HG02763 (cell line): ENCODE data around the gene ZNF800.
"Not testable (repeated sequence)": the region's sequence is repeated elsewhere in the genome, so short reads cannot be mapped to it uniquely, and the experiment has no call there.

ENCODE experiments used
- ATAC-seq: cut with Tn5 transposase; IDR thresholded peaks from one replicate; pipeline ENCODE4 v1.9.1; 2021; ENCODE audit warnings: mild to moderate bottlenecking, moderate library complexity; ENCODE audit not compliant: unreplicated experiment

The ZNF800 gene, protein sequence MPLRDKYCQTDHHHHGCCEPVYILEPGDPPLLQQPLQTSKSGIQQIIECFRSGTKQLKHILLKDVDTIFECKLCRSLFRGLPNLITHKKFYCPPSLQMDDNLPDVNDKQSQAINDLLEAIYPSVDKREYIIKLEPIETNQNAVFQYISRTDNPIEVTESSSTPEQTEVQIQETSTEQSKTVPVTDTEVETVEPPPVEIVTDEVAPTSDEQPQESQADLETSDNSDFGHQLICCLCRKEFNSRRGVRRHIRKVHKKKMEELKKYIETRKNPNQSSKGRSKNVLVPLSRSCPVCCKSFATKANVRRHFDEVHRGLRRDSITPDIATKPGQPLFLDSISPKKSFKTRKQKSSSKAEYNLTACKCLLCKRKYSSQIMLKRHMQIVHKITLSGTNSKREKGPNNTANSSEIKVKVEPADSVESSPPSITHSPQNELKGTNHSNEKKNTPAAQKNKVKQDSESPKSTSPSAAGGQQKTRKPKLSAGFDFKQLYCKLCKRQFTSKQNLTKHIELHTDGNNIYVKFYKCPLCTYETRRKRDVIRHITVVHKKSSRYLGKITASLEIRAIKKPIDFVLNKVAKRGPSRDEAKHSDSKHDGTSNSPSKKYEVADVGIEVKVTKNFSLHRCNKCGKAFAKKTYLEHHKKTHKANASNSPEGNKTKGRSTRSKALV

GRCh38 chr7:127392566-127393367, at the start of gene ZNF800:
TSS of gene ZNF800 (minus strand) at chr7:127392708. CDS start at chr7:127391557, 1,151 bp downstream.
- ATAC-seq = peak; percentile 82

- ATAC-seq = no peak
Measured at GRCh38 chr7:127440206-127440605, 47.7 kb upstream of the ZNF800 start.

GRCh38 chr7:127438836-127439235, 46.3 kb upstream of the ZNF800 start:
- no peak for ATAC-seq

DNA sequence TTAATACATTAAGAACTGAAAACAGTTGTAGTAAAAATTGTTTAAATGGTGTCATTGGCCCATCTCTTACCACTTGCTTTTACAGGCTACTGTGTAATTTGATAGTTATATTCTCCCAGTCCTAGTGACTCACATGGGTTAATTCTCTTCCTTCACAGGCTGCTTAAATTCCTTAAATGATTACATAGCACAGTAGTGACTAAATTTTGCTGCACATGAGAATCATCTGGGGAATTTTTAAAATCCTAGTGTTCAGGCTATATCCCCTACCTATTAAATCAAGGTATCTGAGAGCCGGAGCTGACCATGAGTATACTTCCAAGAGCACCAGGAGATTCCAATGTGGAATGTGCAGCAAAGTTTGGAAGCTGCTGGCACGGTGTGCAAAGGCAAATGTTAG, 45.3 kb upstream of the ZNF800 start:
- ATAC-seq = no peak

GRCh38 chr7:127437241-127437640, 44.7 kb upstream of the ZNF800 start:
- no peak for ATAC-seq

GRCh38 chr7:127429281-127429680, 36.8 kb upstream of the ZNF800 start:
- ATAC-seq = not testable (repeated sequence)

GRCh38 chr7:127419196-127419595, 26.7 kb upstream of the ZNF800 start:
- ATAC-seq = no peak

DNA sequence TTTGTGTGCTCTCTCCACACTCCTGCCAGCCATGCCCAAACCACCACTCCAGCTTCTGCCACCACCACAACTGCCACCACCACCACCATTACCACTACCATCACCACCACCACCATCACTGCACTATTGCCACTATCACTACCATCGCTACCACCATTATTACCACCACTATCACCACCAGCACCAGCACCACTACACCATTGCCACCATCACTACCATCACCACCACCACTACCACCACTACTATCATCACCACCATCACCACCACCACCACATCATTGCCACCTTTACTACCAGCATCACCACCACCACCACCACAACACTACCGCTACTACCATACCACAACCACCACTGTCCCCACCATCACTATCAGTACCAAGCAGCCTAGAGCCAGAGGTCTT, 26.0 kb upstream of the ZNF800 start:
- no peak for ATAC-seq

- ATAC-seq = peak; percentile 83
Measured at GRCh38 chr7:127417346-127417745, 24.8 kb upstream of the ZNF800 start.

DNA sequence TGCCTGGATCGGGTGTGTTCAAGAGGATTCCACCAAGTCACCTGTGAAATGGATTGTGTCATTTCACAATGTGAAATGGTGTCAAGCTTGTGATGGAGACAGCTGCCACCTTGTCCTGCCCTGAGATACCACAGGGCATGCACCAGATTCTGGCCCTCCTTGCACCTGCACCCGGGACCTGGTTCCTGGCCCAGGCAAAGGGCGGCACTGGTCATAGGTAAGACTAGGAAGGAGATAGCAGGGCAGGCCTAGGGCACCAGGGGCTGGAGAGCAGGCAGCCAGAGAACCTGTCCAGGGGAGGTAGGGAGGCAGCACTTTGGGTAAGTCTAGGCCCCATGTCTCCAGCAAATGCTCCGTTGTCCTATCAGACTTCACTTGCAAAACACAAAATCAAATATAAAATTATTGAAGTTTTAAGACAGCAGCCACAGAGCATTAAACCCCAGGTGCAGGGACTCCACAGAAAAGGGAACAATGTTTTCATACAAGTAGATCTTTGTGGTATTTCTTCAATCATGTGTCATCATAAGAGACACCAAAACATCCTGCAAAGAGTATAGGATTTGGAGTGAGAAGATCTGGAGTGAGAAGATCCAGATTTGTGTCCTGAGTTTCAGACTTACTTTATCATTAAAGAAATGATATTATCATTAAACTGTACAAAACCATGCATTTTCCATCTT, 22.7 kb upstream of the ZNF800 start:
- no peak for ATAC-seq

DNA sequence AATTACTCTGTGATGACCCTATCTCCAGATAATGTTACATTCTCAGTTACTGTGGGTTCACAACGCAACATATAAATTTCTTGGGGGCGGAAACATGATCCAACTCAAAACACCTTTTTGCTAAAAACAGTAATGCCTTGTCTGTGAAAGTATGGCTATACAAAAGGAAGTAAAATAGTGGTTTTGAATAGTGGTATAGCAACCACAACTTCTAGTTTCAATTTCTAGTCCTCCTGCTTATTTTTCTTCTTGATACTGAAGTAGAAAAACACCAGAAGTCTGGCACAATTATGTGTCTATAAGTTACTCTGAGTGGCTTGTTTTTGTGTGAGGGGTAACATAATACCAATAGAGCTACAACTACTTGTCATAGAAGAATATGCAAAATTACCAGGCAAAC, 21.5 kb upstream of the ZNF800 start:
- ATAC-seq = peak; percentile 48

DNA sequence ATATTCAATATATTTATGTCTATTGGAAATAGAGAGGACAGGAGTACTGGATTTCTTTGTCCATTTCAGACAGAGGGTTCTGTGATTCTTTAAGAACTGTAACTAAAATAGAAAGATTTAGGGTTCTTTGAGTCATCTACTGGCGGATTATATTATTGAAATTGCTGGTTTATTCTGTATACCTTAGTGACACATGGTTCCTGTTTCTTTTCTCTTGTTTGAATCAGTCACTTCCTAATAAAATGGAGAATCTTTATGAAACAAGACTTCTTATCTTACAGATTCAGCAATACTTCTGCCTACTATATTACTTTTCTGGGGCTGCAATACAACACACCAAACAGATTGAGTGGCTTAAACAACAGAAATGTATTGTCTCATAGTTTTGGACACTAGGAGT, 20.8 kb upstream of the ZNF800 start:
- no peak for ATAC-seq

- ATAC-seq = no peak
Measured at GRCh38 chr7:127411176-127411575, 18.7 kb upstream of the ZNF800 start.

DNA sequence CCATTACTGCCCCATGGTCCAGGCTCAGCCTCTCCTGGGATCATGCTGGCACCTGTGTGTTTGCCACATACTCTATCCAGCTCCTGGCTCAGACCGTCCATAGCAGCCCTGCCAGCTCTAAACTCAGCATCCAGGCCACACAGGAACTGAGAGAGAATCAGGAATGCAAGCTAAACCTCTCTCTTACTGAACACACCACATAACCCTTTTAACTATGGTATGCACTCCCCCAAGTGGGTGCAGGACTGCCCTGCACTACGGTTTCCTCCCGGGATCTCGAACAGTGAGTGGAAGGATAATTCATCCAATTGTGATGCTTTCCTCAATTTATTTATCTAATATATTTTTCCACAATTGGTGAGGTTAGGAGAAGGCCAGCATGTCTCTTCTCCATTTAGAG, 17.1 kb upstream of the ZNF800 start:
- no peak for ATAC-seq

DNA sequence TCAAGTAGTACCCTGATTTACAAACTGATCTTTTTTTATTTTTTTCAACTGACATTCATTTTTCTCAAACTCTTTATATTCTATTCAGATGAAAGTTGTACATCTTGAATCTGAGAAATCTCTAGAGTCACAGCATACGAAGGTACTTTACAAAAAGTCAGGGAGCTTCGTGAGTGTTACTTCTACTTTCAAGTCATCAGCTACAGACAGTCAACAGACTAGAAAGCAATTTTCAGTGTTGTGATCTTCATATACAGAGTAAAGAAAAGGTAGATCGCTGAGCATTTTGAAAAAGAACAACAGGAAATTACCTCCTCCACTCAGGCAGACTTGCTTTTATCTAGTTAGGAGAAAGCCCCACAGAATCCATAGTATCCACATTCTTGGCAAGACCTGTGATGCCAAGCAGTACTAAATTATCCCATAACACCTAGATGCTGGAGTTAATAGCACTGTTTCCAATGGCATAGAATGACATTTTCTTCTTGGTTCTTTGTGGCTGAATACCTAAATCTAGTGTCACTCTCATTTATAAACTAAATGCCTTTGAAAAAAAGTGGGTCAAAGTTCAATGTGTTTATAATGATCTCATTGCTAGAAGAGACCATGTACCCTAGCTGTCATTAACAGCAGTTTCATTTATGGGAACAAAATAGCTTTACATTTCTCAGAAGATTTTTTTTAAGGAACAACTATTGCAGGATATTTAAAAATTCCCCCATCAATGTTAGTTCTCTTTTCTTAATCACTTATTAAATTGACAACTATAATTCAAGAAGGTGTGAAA, 12.0 kb upstream of the ZNF800 start:
- peak; percentile 52 for ATAC-seq

GRCh38 chr7:127396184-127396583, 3.7 kb upstream of the ZNF800 start:
- ATAC-seq = no peak

- not testable (repeated sequence) for ATAC-seq
Measured at GRCh38 chr7:127395104-127395503, 2.6 kb upstream of the ZNF800 start.

DNA sequence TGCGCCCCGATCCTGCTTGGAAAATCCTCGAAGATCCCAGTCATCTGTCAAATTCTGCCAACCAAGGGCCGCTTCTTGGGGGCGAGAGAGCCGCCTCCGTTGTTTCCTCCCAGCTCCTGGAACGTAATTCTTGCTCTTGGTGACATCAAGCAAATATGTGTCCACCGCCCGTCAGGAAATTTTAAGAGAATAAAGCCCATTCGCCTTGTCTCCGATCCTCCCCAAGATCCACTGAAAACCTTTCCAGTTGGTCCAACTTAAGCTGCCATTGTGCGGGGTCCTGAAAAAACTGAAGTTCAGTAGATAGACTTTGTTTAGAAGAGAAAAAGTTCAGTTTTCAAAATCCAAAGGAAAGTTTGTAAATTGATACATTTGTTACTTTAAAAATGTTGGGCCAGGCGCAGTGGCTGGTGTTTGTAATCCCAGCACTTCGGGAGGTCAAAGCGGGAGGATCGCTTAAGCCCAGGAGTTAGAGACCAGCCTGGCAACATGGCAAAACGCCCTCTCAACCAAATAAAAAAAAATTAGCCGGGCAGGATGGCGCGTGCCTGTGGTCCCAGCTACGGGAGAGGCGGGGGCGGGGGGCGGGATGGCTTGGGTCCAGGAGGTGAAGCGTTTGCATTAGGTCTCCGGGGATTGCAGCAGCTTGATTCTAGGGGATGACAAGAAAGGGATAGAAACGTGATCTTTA, 1.0 kb upstream of the ZNF800 start:
- ATAC-seq = no peak

- peak; percentile 23 for ATAC-seq
Measured at GRCh38 chr7:127392182-127392565, 334 bp downstream of the ZNF800 start.
